K562 (cell line): ENCODE results near the gene CACNA1C. TPM values are rescaled to one million over a fixed set of nuclear protein-coding genes. Genes with fewer than 3 reads are reported as not detected.

Source experiments
- ATAC-seq: fragments of 200-7000 bp; cut with Tn5 transposase; 3 replicates; pipeline ENCODE4 v1.9.1; 2020; ENCODE audit warnings: moderate library complexity
- BruUV-seq: library from RNA; stranded (reverse); fragments of 400-500 nt; replicated peaks from 2 replicates; lab custom pipeline; 2021; lab: Mats Ljungman, UMichigan
- CTCF ChIA-PET: fragments of 300-600 bp; formaldehyde crosslinking; extraction: SDS; loops from one replicate; lab custom pipeline; 2021; ENCODE audit warnings: low intra/inter-chr PET ratio; lab: Yijun Ruan, JAX
- POLR2A ChIA-PET: fragments of 300-600, 350-650 bp; sonication (Branson Sonifier 250); formaldehyde crosslinking; extraction: SDS; loops from one replicate; lab custom pipeline; 2021; ENCODE audit warnings: antibody characterized with exemption, inconsistent platforms; lab: Yijun Ruan, JAX
- DNase-seq, 4 experiments: peaks; one replicate each; pipeline versions ENCODE4 v3.0.0 to v3.0.0-alpha.2; 2011 to 2018; ENCODE audit warnings: low spot score in 3 of 4, mixed read lengths in 3 of 4; ENCODE audit errors: extremely low read depth in 1 of 4
- FAIRE-seq: peaks from 2 replicates; lab custom pipeline; 2011; peaks lifted over from hg19 to GRCh38; lab: Jason Lieb, UNC
- H2AFZ ChIP-seq: 2 replicates; pipeline ENCODE4 v1.6.0; 2011; ENCODE audit warnings: low read depth, low read length, control low read depth, inconsistent platforms
- H3K27ac ChIP-seq: fragments of 200-600 bp; 3 replicates; pipeline ENCODE4 v1.8.0; 2011; ENCODE audit warnings: low read depth, mild to moderate bottlenecking, control low read depth, inconsistent platforms, low read length, moderate library complexity, mixed read lengths; ENCODE audit errors: extremely low read depth
- H3K27me3 ChIP-seq, 2 experiments: fragments of 300-600 bp in 1 of 2; 2 replicates in 1 of 2; 3 replicates in 1 of 2; pipeline versions ENCODE4 v1.6.0 to v1.8.0; 2011; ENCODE audit warnings: inconsistent platforms in 2 of 2, low read length in 2 of 2, mild to moderate bottlenecking in 1 of 2, mixed read lengths in 1 of 2, moderate library complexity in 1 of 2; ENCODE audit not compliant: control insufficient read depth in 2 of 2, insufficient read depth in 2 of 2
- H3K36me3 ChIP-seq: fragments of 300-600 bp; 3 replicates; pipeline ENCODE4 v1.8.0; 2011; ENCODE audit warnings: mild to moderate bottlenecking, low read length, inconsistent platforms; ENCODE audit not compliant: control insufficient read depth, insufficient read depth
- H3K4me1 ChIP-seq, 2 experiments: fragments of 200-600 bp in 1 of 2; replicated peaks in 1 of 2; 2 replicates in 1 of 2; 3 replicates in 1 of 2; pipeline versions ENCODE4 v1.5.1 to v1.8.0; 2011; ENCODE audit warnings: inconsistent platforms in 2 of 2, low read length in 2 of 2, mild to moderate bottlenecking in 1 of 2, mixed read lengths in 1 of 2, moderate library complexity in 1 of 2; ENCODE audit not compliant: control insufficient read depth in 2 of 2, insufficient read depth in 2 of 2
- H3K4me2 ChIP-seq: 2 replicates; pipeline ENCODE4 v1.6.1; 2011; ENCODE audit warnings: low read length, control low read depth, inconsistent platforms, mixed read lengths; ENCODE audit not compliant: insufficient read depth
- H3K4me3 ChIP-seq: fragments of 200-600 bp; sonication (generic), shearing (Covaris generic); 2 replicates; pipeline ENCODE4 v1.5.1; 2016; ENCODE audit warnings: control low read depth, inconsistent platforms
- H3K79me2 ChIP-seq: fragments of 200-600 bp; 3 replicates; pipeline ENCODE4 v1.8.0; 2011; ENCODE audit warnings: low read length, inconsistent platforms; ENCODE audit not compliant: control insufficient read depth, insufficient read depth
- H3K9ac ChIP-seq, 2 experiments: 2 replicates each; pipeline versions ENCODE4 v1.6.0 to v1.6.1; 2011; ENCODE audit warnings: low read depth in 2 of 2, low read length in 2 of 2, control low read depth in 1 of 2, inconsistent platforms in 1 of 2, mild to moderate bottlenecking in 1 of 2, mixed read lengths in 1 of 2; ENCODE audit not compliant: insufficient read depth in 1 of 2
- H3K9me1 ChIP-seq: one replicate; pipeline ENCODE4 v1.6.0; 2011; ENCODE audit warnings: inconsistent platforms, mild to moderate bottlenecking, low read length, moderate library complexity; ENCODE audit not compliant: control insufficient read depth, insufficient read depth
- H3K9me3 ChIP-seq: replicated peaks from 2 replicates; pipeline ENCODE4 v1.5.1; 2011; ENCODE audit warnings: low read depth, low read length, inconsistent platforms; ENCODE audit not compliant: control insufficient read depth, insufficient read depth
- H4K20me1 ChIP-seq: replicated peaks from 2 replicates; pipeline ENCODE4 v1.6.1; 2011; ENCODE audit warnings: low read length, inconsistent platforms, mixed read lengths; ENCODE audit not compliant: control insufficient read depth, insufficient read depth
- CXXC5 ChIP-seq: fragments of 250-450 bp; sonication (Bioruptor Pico); IDR thresholded peaks from 2 replicates; pipeline ENCODE4 v1.8.0; 2022; ENCODE audit warnings: inconsistent platforms, mild to moderate bottlenecking, moderate library complexity
- ELF2 ChIP-seq: fragments of 250-450 bp; sonication (Bioruptor Pico); IDR thresholded peaks from 2 replicates; pipeline ENCODE4 v1.5.0; 2021; ENCODE audit warnings: mild to moderate bottlenecking
- MAFK ChIP-seq: IDR thresholded peaks from 2 replicates; pipeline ENCODE4 v1.6.1; 2011; ENCODE audit warnings: low read length, improper control_type of control experiment
- MIER1 ChIP-seq: fragments of 450-650 bp; IDR thresholded peaks from 2 replicates; pipeline ENCODE4 v1.6.1; 2016; ENCODE audit warnings: antibody characterized with exemption, mild to moderate bottlenecking, low read depth
- PHF21A ChIP-seq: fragments of 450-650 bp; IDR thresholded peaks from 2 replicates; pipeline ENCODE4 v1.6.1; 2017; ENCODE audit warnings: low read depth, borderline replicate concordance
- RBM39 ChIP-seq: fragments of 200-400 bp; formaldehyde crosslinking; optimal IDR thresholded peaks from 2 replicates; pipeline ENCODE3; 2018; ENCODE audit warnings: low read depth, low read length
- ZBTB12 ChIP-seq: fragments of 250-450 bp; sonication (Bioruptor Pico); IDR thresholded peaks from 2 replicates; pipeline ENCODE4 v1.4.0; 2020
- WGBS: fragments of 100-300 bp; shearing (Covaris generic); methylation state at CpG from one replicate; pipeline ENCODE4 v1.1.6; 2016; ENCODE audit warnings: low coverage, mixed read lengths; ENCODE audit not compliant: insufficient coverage; ENCODE audit errors: missing lambda C conversion rate; 5-methylcytosine and 5-hydroxymethylcytosine counted together
- in situ Hi-C: fragments of 300-500 bp; cut with MboI; formaldehyde crosslinking; loops from 4 replicates; pipeline ENCODE4 v1.15.0; 2018; ENCODE audit warnings: inconsistent platforms, mixed read lengths
- intact Hi-C: fragments of 100-400 bp; cut with micrococcal nuclease; formaldehyde crosslinking; loops from 2 replicates; pipeline ENCODE4 v1.14.2; 2022
- polyA plus RNA-seq, 8 experiments: library from polyadenylated mRNA; depleted of rRNA in 4 of 8; stranded (reverse) in 5 of 8; unstranded in 3 of 8; fragments of >200 nt; fragmentation: Nextera tagmentation in 2 of 8; fragmentation: Illumina TruSeq in 1 of 8; extraction: Ambion mirVana in 2 of 8; extraction: Trizol in 1 of 8; gene quantifications; 2 replicates each; pipeline versions ENCODE4 v1.2.1 to v1.2.3, GENCODE V29; 2011 to 2014; ENCODE audit warnings: inconsistent platforms in 1 of 8, missing spikeins in 1 of 8
- total RNA-seq, 7 experiments: library from RNA; depleted of rRNA in 6 of 7; stranded (reverse); fragments of >200 nt in 6 of 7; fragmentation: Illumina TruSeq in 2 of 7; extraction: Trizol in 2 of 7; gene quantifications; 2 replicates each; pipeline versions ENCODE4 v1.2.1 to v1.2.3, GENCODE V29; 2011 to 2021; ENCODE audit warnings: low replicate concordance in 1 of 7

The CACNA1C gene
- total and polyA plus RNA-seq, 9 of the 15 experiments (the other 6 are each of a cell fraction or from before 2014, with no cell fraction given), result not detected

DNA sequence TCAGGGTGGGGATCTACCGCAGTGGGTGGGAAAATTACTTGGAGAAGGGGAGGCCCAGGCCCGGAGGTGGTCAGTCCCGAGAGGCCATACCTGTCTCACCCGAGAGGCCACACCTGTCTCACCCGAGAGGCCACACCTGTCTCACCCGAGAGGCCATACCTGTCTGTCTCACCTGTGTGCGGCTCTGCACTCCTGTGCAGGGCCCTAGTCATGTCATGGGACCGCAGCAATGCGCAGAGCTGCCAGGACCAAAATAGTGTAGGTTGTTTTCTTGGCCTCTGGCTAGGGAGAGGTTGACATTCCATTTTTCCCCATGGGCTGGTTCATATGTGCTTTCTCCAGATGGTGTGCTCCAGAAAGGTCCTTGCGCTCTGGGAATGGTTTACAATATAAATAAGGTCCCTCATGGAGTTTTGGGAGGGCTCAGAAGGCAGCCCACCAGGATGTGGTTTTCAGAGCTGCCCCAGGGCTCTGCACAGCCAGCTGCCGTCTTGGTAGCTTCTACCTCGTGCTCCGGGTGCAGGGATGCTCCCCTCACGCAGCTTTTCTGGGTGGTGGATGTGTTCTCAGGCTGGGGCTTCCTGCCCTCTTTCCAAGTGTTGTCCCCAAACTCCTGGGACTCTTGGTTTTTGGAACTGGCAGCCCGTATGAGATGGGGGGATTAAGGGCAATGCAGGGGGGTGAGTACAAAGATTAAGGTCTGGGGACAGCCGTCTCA, 58.2 kb downstream of the CACNA1C start:
- POLR2A ChIA-PET, result interaction anchor here (0.5 kb wide), 1 partner anchor 150 kb away, joined by 3 read pairs; no protein-coding TSS in a partner anchor
- Histone ChIP-seq H3K27ac (no peak overlapping the region), H3K36me3 (no peaks in the 10 kb centered on the region), H3K9me1 (no peaks in the 10 kb centered on the region), H3K4me2 (no peak overlapping the region), H3K4me1 (no peaks in the 10 kb centered on the region), H3K9ac (no peak overlapping the region), H3K9me3 (no peaks in the 10 kb centered on the region), H3K4me3 (no peak overlapping the region), H3K79me2 (no peaks in the 10 kb centered on the region), H3K27me3 (peaks cover 5 to 27% of the 10 kb centered on the region in 2 experiments; a peak in 4 of 5 replicates), H4K20me1 (0 out of 2 replicates have a peak, but pooled peaks cover 2% of the 10 kb centered on the region), H2AFZ (no peak overlapping the region)
- CTCF ChIA-PET, result no interaction called here
- WGBS, result 0% methylated on average over 14 of the region's 16 CpGs
- DNase-seq (no peak), ATAC-seq (no peak), FAIRE-seq (no peak)
- intact Hi-C loops (no loop called here), in situ Hi-C loops (no loop called here)
- TF ChIP-seq CXXC5 (CRISPR knock-in tag) (no peak), MIER1 (no peak)
- no TSS peak for BruUV-seq

GRCh38 chr12:2111826-2112225, 59.0 kb downstream of the CACNA1C start:
- H3K79me2 ChIP-seq, result no peaks in the 10 kb centered on the region
- H2AFZ ChIP-seq, result no peak overlapping the region
- DNase-seq, result no peak
- H3K27ac ChIP-seq, result no peak overlapping the region
- no peaks in the 10 kb centered on the region for H3K9me3 ChIP-seq
- no peak overlapping the region for H3K4me3 ChIP-seq
- intact Hi-C loops, result no loop called here
- no peak overlapping the region for H3K4me2 ChIP-seq
- H3K9me1 ChIP-seq, result no peaks in the 10 kb centered on the region
- in situ Hi-C loops, result no loop called here
- peaks cover 5 to 27% of the 10 kb centered on the region in 2 experiments; a peak in 4 of 5 replicates for H3K27me3 ChIP-seq
- POLR2A ChIA-PET, result no interaction called here
- H3K4me1 ChIP-seq, result no peaks in the 10 kb centered on the region
- no peaks in the 10 kb centered on the region for H3K36me3 ChIP-seq
- no TSS peak for BruUV-seq
- TF ChIP-seq ELF2 (no peak), ZBTB12 (no peak), MAFK (no peak), PHF21A (no peak), RBM39 (no peak)
- CTCF ChIA-PET, result no interaction called here
- no peak for ATAC-seq
- FAIRE-seq, result no peak
- 0 out of 2 replicates have a peak, but pooled peaks cover 2% of the 10 kb centered on the region for H4K20me1 ChIP-seq
- WGBS, result 0% methylated on average over 12 of the region's 13 CpGs
- H3K9ac ChIP-seq, result no peak overlapping the region
